HG03025 (cell line): ENCODE measurements around the gene CCDC197.

ENCODE experiments used
- ATAC-seq: cut with Tn5 transposase; IDR thresholded peaks from one replicate; pipeline ENCODE4 v1.9.1; 2021; ENCODE audit warnings: mild to moderate bottlenecking, moderate library complexity; ENCODE audit not compliant: unreplicated experiment, low FRiP score

The CCDC197 gene

DNA sequence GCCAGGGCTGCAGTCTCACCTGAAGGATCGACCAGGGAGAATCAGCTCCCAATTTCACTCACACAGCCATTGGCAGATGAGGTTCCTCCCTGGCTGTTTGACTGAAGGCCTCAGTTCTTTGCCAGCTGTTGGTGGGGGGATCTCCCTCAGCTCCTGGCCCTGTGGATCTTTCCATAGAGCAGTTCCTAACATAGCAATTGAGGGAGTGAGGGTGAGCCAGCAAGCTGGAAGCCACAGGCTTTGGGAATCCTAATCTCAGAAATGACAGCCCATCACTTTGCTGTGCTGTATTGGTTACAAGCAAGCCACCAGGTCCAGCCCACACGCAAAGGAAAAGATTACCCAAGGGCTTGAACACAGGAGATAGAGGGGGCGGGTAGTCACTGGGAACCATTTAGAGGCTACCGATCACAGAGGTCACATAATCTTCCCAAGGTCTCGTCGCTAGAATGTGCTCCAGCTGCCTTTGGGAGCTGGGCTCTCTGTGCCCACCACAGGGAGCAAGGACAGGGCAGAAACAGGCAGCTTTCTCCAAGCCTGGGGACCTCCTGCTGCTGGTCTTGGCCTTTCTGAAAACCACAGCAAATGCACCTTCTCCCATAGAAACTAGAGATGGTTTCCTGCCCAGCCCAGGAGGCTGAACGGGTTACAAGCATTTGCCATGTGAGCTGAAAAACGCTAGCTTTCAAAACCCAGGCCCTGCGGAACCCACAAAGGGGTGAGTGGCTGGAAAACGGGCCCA, 24.5 kb downstream of the CCDC197 start:
- no peak for ATAC-seq

DNA sequence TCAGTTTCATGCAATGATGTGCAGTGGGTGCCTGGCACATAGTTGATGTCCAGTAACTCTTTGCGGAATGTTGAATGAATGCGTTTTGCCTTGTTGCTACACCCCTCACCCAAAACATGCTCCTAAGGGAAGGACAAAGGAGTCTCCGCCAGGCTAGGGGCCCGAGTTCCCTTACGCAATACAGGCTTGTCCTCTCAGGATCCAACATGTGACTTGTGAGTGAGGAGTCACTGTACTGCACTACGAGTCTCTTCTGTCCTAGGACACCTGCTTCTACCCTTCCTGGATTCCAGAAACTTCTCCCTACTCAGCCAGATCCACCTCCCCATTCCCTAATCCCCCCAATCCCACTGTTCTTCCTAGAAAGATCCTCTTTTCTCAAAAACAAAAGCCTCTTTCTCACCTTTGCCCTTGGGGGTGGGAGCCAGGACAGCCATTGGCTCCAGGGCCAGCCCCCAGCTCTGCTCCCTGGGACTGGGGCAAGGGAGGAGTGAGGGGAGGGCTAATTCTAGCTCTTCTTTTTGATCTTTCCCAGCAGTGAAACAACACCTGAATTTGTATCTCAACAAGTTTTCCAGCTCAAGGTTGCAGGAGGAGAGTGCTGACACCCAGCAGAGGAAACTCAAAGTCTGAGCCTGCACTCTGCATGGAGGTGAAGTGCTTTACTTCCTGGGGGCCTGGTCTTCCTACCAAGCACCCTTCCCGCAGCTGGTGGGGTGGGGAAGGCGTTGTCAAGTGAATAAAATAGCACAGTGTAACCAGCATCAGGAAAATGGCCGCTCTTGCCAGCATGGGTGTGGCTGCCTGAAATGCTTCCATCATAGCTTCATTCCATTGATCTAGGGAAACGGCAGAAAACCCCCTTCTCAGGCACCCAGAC, 25.7 kb downstream of the CCDC197 start:
- ATAC-seq = no peak

DNA sequence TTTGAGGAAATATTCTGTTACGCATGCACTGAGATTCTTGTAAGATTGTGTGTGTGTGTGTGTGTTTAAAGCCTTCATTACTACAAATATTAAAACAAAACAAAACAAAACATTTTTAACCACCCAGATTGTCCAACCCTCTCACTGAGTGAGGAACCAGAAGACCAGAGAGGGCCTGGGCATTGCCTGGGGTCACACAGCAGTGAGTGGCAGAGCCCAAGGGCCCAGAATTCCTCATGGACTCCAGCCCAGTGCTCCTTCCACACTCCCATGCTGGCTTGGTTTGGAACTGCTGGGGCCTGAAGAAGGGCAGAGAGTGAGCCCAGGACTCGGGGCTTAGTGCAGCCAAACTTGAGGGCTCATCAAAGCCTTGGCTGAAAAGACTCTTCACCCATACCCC, 27.4 kb downstream of the CCDC197 start:
- no peak for ATAC-seq

DNA sequence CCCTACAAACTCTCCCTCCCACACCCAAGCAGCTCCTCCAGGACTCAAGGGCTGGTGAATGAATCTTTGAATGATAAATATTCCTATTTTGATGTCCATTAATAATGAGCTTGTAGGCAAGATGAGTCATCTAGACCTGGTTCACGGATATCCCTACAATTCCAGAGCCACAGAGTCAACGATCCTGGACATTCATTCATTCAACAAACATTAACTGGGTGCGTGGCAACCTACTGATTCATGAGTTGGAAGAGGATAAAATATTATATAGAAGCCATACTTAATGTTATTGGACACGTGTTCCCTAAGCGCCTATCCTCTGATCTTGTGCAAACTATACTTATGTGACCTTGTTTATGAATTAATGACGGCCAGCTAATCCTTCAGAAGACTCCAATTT, 28.6 kb downstream of the CCDC197 start:
- no peak for ATAC-seq

DNA sequence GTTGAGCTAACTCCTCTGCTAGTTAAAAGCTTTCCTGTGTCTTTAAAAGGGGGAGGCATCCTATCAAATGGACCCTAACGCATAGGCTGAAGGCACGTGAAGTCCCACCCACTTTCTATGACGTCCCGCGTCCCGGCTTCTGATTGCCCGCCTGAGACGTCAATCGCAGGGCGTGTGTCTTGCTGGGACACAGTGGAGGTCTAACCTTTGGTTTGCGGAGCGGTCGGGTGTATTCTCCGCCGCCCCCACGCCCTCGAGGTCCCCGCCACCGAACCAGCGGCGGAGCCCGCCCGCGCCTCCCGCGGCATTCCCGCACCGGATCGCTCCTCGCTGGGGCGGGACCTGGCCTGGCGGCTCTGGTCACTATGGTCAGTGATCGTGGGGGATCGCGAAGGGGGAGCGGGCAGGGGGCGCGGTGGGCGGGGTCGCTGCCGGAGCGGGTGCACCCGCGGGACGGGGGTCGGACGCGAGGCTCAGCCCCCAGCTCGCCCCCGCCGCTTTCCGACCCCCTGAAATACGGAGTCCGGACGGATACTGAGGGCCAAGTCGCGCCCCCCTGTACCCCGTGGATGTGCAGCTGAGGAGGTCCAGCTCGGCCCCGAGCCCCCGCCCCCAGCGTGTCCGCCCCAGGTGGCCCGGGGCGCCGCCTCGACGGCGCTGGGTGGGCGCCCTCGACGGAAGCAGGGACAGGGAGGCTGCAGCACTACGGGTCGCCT, 29.2 kb downstream of the CCDC197 start, which contains the start of gene OTUB2:
OTUB2 (plus strand) TSS at position 168 of the 716 bp plus-strand sequence; CDS start at position 366, 198 bp downstream.
- ATAC-seq = peak; percentile 97

DNA sequence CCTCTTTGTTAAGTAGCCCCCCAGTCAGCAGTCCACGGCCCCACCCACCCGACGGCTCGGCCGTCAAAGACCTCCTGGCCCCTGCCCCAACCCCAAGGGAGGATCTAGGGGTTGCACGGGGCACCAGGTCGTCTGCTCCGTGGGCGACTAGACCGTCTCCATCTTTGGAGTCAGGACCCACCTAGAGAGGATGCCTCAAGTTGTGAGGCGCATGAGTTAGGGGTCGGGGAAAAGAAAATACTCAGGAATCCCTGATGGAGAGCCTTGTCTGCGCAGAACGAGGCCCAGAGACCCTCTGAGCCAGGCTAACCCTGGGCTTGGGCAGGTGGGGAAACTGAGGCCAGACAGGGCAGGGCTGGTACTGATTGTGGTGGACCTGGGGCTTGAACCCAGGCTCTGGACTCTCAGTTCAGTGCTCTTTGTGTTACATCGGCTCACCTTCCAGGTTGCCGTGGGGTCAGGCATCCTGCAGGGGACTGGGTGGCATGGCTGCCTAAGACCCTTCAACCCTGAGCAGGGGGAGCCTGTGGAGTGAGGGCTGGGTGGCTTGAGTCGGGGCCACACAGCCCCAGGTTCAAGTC, 29.9 kb downstream of the CCDC197 start:
- no peak for ATAC-seq

DNA sequence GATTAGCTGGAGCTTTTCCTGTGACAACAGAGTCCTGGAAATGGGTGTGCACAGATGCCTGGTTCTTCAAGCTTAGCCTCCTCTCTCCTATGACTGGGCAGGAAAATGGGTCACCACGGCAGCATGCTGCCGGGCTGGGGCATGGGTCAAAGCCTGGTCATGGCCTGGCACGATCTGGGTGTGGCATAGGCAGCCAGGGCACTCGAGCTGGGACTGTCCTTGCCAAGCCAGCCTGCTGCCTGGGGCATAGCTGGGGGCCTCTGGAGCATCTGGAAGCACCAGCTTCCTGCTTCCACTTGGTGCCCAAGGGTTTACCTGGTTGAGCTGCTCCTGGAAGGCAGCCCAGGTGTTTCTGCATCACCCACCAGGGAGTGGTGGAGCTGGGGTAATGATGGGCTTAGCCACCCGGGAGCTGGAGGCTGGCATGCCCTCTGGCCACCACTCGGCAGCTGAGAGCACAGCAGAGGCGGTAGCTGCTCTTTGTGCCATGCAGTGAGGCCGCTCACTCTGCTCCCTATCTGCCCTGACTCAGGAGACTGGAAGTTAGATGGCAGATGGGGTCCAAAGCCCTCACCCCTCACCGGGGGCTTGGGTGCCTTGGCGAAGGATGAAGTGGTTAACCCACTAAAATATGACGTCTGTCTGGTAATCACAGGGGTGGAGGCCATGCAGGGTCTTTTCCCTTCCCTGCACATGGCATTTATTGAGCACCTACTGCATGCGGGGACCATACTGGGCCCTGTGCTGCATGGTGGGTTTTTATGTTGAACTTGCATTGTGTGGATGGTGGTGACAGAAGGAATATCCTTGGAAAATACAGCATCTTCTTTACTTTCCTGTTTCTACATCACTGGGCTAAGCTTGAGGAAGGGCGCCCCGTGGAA, 30.7 kb downstream of the CCDC197 start:
- ATAC-seq = no peak

DNA sequence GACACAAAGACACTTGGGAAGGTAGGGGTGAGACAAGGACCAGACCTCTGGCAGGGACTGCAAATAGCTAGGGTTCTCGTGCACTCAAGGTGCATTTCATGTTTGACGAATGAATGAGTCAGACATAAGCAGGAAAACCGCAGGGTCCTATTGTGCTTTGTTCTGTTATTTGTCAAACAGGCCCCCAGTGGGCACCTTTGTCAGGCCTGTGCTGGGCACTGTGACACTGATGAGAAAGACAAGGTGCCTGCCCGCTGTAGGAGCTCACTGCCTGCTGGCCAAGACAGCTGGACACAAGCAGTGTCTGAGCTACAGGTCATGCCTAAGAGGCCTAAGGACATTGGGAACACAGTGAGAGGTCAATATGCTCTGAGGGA, 31.3 kb downstream of the CCDC197 start:
- no peak for ATAC-seq

DNA sequence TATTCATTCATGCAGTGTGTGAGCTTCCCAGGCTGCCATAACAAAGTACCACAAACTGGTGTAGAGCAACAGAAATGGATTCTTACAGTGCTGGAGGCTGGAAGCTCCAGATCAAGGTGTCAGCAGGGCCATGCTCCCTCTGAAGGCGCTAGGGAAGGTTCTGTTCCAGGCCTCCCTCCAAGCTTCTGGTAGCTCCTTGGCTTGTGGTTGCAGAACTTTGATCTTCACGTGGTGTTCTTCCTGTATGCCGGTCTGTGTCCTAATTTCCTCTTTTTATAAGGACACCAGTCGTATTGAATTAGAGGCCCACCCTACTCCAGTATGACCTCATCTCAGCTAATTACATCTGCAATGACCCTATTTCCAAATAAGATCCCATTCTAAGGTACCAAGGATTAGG, 32.2 kb downstream of the CCDC197 start:
- ATAC-seq = no peak

DNA sequence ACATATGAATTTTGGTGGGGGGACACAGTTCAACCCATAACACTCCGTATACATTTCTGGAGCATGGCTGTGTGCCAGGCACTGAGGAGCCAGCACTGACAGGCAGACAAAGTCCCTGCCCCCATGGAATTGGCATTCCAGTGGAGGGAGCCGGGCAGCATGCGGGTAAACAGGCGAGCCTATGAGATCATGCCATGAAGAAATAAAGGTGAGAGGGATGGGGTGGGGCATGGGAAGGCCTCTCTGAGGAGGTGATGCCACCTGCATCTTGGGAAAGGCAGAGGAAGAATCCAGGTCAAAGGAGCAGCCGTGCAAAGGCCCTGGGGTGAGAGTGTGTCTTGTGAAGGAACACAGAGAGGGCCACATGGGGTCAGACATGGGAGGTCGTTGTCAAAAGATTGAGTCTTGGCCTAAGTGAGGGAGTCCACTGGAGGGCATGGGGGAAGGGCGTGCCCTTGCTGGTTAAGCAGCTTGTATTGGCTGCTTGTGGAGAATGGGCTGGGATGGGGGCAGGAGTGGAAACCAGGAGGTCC, 32.6 kb downstream of the CCDC197 start:
- no peak for ATAC-seq

DNA sequence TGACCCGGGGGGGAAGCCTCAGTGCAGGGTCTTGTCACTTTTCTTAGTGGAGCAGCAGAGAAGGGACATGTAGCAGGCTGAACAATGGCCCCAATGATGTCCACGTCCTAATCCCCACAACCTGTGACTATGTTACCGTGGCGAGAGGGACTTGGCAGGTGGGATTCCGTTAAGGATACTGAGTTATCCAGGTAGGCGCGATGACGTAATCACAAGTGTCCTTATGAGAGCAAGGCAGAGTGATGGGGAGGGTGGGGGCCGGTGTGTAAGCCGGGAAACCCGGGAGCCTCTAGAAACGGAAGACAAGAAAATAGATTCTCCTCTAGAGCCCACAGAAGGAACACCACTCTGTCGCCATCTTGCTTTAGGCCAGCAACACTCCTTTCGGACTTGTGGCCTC, 33.5 kb downstream of the CCDC197 start:
- no peak for ATAC-seq

DNA sequence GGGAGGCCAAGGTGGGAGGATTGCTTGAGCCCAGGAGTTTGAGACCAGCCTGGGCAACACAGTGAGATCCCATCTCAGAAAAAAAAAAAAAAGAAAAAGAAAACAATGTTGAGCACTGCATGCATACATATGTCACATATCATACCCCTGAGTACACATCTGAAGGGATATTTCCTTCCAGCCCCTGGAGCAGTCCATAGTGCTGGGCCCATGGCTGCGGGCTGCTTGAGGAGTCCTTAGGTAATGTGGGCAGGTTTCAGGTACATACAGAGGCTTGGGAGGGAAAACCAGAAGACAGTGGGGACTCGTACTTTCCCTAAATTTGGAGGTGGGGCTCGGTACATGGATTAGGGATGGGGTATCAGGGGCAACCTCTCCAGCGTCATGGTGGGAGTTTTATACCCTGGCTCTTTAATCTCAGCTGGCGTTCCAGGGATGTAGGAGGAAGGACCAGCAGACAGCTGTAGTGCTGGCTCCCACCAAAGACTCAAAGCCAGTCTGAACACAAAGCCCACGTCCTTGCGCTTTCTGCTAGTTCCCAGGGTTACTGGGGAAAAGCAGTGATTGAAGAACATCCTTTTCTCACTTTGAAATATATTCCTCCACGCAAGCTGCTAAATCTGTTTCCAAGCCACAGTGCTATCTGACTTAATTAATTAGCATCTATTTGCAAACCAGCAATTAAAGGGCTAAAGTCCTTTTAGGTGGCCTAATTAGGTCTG, 34.2 kb downstream of the CCDC197 start:
- ATAC-seq = no peak

DNA sequence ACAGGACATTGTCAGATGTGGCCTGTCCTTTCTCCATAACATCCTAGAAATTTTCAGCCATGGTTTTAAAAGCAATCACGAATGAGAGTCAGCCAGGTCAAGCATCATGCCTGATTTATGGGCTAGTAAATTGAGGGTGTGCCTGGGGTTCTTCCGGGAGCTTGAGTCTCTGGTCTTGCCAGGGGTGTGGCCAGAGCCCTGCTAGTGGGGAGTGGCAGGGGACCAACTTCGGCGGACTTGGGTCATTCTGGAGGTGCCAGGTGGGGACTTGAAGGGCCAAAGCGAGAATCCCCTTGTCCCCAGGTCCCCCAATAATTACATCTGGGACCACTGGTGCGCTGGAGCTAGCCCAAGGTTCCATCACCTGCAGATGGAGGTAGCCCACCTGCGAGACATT, 34.8 kb downstream of the CCDC197 start:
- no peak for ATAC-seq

DNA sequence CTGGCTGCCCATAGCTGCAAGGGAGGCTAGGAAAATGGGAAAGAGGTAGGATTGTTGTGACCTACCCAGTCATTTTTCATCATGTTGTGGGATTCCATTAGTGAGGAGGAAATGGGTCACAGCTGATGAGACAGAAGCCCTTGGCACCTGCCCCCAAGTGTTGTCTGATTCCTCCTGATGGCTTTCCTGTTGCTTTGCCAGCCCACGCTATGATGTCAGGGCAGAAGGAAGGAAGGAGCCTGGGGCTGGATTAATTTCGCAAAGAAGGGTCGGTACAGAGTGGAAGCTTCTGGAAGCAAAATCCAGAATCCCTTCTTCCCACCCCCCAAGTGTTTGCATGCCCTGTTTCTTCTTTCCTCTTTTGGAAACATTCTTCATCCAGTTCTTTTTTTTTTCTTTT, 37.8 kb downstream of the CCDC197 start:
- ATAC-seq = no peak

DNA sequence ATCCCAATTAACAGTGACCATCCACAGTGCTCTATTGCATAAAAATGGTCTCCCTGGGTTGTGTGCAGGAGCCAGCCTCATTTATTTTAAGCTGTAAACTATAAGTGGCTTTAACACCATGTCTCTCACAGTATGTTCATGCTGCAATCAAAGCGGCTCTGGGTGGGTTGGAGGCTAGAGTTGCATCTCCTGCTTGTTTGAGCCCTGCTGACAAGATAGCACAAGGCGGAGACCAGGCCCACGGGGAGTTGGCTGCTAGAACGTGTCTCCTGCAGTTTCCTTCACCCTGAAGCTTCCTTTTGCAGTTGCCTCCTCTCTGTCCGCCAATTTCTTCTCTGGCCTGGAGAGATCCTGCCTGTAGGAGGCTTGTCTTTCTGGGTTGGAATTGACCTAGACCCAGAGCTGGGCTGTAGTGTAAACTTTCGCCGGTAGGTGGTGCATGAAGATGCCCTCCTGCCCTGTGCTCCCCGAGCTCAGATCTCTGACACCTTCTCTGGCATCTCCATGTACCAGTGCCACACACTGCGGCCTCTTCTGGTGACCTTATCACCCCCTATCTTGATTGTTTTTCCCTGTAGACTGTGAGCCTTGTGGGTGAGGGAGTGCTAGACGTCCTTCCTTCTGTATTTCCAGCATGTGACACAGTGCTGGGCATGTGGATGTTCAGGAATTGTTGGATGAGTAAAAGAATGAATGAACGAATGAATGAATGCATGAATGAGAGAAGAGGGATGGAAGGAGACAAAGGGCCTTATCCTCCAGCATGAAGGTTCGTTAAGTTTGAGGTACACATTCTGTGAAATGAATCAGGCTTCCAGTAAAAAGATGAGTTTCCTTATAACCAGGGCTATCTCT, 39.4 kb downstream of the CCDC197 start:
- ATAC-seq = peak; percentile 64

DNA sequence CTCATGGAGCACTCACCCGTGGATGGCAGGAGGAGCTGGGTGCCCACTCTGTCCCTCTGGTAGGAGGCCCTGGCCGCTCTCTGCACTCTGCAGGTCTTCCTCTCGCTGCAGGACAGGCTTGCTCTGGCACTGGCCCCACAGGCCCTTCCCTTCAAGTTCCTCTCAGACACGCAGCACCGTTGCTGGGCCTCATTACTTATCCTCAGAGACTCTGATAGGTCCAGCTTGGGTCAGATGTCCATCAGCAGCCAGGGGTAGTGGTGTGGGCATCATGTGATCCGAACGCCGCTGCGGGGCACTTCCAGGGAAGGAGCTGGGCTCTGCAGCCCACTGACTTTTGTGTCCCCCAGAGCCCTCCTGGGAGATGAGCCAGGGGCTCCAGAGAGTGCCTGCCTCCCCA, 40.9 kb downstream of the CCDC197 start:
- ATAC-seq = no peak

DNA sequence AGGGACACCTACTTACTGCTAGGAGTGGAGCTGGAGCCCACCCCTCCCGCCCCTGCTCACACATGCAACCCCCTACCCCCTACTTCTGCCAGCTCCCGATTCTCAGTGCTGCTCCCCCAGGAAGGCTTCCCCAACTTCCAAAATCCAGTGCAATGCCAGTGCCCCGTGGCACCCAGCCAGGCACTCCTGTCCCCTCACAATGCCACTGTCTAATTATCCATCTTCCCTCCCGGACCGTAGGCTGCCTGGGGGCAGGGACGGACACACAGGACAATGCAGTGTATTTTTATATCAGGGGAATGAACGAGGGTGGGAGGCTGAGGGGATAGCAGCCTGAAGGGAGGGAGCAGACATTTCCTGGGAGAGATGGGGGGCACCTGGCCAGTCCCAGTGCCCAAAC, 41.4 kb downstream of the CCDC197 start:
- ATAC-seq = no peak
